ENCODE measurements around the gene PLEKHM2. TPM values are rescaled to one million over a fixed set of nuclear protein-coding genes. Genes with fewer than 3 reads are reported as not detected.

The PLEKHM2 gene
- polyA plus RNA-seq, 1 donor (not counting 4 experiments of a cell fraction or from before 2014, with no cell fraction given) = 30.0 TPM

GRCh38 chr1:15748690-15749398 lies 64.7 kb downstream of the PLEKHM2 start:
- TF ChIP-seq CTCF (optimal IDR thresholded peaks at IDR 0.05 in 1 of 3, IDR thresholded peaks at IDR 0.05 in 1 of 3, conservative IDR thresholded peaks at IDR 0.05 in 1 of 3; ENCODE audit: extremely low read depth in 1 of 3, insufficient read depth in 2 of 3, low read length in 3 of 3) = no peak
- no peak for TF ChIP-seq EZH2 (IDR thresholded peaks at IDR 0.05; ENCODE audit: low read length)
- Histone ChIP-seq H3K4me1 (ENCODE audit: control insufficient read depth, extremely low read depth, insufficient read depth, low read length) (no peaks in the 10 kb centered on the region), H3K4me2 (ENCODE audit: control insufficient read depth, extremely low read depth, insufficient read depth, low read depth, low read length) (no peak overlapping the region), H2AFZ (ENCODE audit: control insufficient read depth, low read length) (no peak overlapping the region), H3K79me2 (ENCODE audit: control insufficient read depth, insufficient read depth, low read length) (no peaks in the 10 kb centered on the region), H4K20me1 (ENCODE audit: control insufficient read depth, extremely low read depth, insufficient read depth, low read length) (no peaks in the 10 kb centered on the region), H3K9ac (ENCODE audit: control insufficient read depth, extremely low read depth, insufficient read depth, low read length) (no peak overlapping the region), H3K27ac (ENCODE audit: control insufficient read depth, insufficient read depth, low read length) (no peak overlapping the region), H3K9me1 (ENCODE audit: control insufficient read depth, extremely low read depth, insufficient read depth, low read length) (no peaks in the 10 kb centered on the region), H3K36me3 (ENCODE audit: control insufficient read depth in 2 of 2, extremely low read depth in 1 of 2, insufficient read depth in 2 of 2, low read length in 2 of 2) (no peaks in the 10 kb centered on the region), H3K27me3 (ENCODE audit: control insufficient read depth, extremely low read depth, insufficient read depth, low read length) (no peaks in the 10 kb centered on the region), H3K4me3 (ENCODE audit: control insufficient read depth in 2 of 3, extremely low read depth in 1 of 3, insufficient read depth in 2 of 3, low read depth in 1 of 3, low read length in 3 of 3) (no peak overlapping the region), H3K9me3 (ENCODE audit: control insufficient read depth, low read depth, low read length) (no peaks in the 10 kb centered on the region)
- FAIRE-seq = no peak
- DNase-seq (ENCODE audit: low read depth, low spot score) = no peak
- dilution Hi-C loops (cut with MboI; ENCODE audit: extremely low pct_ligation_motif_present, low sequenced_read_pairs) = no loop called here

DNA sequence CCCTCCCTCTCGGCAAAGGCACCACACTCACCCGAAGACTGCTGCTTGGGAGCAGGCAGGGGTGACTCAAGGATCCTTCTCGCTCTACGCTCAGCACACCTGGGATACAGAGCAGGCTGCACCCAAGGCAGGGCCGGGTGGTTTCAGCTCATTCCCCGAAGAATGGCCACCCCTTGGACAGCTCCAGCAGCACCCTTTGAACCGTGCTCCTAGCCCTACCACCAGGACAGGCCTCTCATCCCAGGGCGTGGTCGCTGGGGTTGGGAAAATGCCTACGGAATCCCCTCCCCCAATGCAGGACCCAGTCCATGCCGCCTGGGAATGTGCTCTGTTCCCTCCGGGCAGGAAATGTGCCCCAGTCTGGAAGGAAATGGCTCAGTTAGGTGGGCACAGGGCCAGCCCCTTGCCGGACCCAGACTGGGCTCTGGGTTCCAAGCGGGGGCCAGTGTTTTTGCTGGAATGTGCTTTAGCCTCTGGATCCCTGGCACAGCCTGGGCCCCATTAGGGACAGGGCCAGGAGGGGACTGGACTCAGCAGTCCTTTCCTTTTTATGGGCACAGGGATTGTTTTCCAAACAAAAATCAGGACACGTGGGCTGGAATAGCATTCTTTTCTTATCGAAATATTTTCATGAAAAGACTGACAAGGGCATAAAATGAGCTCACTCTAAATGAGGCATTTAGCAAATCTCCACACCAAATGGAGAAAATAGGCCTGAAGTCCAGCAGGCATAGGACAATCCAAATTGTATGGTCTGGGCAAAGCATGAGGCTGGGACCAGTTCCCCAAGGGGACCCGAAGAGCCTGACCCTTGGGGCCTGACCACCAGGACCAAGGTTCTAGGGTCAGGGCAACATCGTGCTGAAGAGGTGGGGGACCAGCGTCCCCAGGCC lies 65.5 kb downstream of the PLEKHM2 start:
- Histone ChIP-seq H3K79me2 (ENCODE audit: control insufficient read depth, insufficient read depth, low read length) (no peaks in the 10 kb centered on the region), H3K27ac (ENCODE audit: control insufficient read depth, insufficient read depth, low read length) (no peak overlapping the region), H2AFZ (ENCODE audit: control insufficient read depth, low read length) (no peak overlapping the region), H3K27me3 (ENCODE audit: control insufficient read depth, extremely low read depth, insufficient read depth, low read length) (no peaks in the 10 kb centered on the region), H3K9me1 (ENCODE audit: control insufficient read depth, extremely low read depth, insufficient read depth, low read length) (no peaks in the 10 kb centered on the region), H3K4me1 (ENCODE audit: control insufficient read depth, extremely low read depth, insufficient read depth, low read length) (no peaks in the 10 kb centered on the region), H4K20me1 (ENCODE audit: control insufficient read depth, extremely low read depth, insufficient read depth, low read length) (no peaks in the 10 kb centered on the region), H3K4me2 (ENCODE audit: control insufficient read depth, extremely low read depth, insufficient read depth, low read depth, low read length) (no peak overlapping the region), H3K9ac (ENCODE audit: control insufficient read depth, extremely low read depth, insufficient read depth, low read length) (no peak overlapping the region), H3K9me3 (ENCODE audit: control insufficient read depth, low read depth, low read length) (no peaks in the 10 kb centered on the region), H3K4me3 (ENCODE audit: control insufficient read depth in 2 of 3, extremely low read depth in 1 of 3, insufficient read depth in 2 of 3, low read depth in 1 of 3, low read length in 3 of 3) (no peak overlapping the region), H3K36me3 (ENCODE audit: control insufficient read depth in 2 of 2, extremely low read depth in 1 of 2, insufficient read depth in 2 of 2, low read length in 2 of 2) (no peaks in the 10 kb centered on the region)
- no peak for TF ChIP-seq CTCF (optimal IDR thresholded peaks at IDR 0.05 in 1 of 3, IDR thresholded peaks at IDR 0.05 in 1 of 3, conservative IDR thresholded peaks at IDR 0.05 in 1 of 3; ENCODE audit: extremely low read depth in 1 of 3, insufficient read depth in 2 of 3, low read length in 3 of 3)
- TF ChIP-seq EZH2 (IDR thresholded peaks at IDR 0.05; ENCODE audit: low read length) = no peak
- DNase-seq (ENCODE audit: low read depth, low spot score) (no peak), FAIRE-seq (no peak)
- dilution Hi-C loops (cut with MboI; ENCODE audit: extremely low pct_ligation_motif_present, low sequenced_read_pairs) = no loop called here

All from keratinocyte (primary cell).